ENCODE data around the gene RASSF8.

The RASSF8 gene

GRCh38 chr12:25932971-25933370 lies 25.5 kb upstream of the RASSF8 start:
- no peak for TF ChIP-seq CTCF (IDR thresholded peaks at IDR 0.05; ENCODE audit: low read depth, low read length, missing control alignments)
- H3K4me3 ChIP-seq (replicated peaks; ENCODE audit: low read depth, low read length): no peak overlapping the region
- DNase-seq (ENCODE audit: extremely low read depth, low read depth): no peak

GRCh38 chr12:25934456-25934855 lies 24.0 kb upstream of the RASSF8 start:
- no peak overlapping the region for H3K4me3 ChIP-seq (replicated peaks; ENCODE audit: low read depth, low read length)
- TF ChIP-seq CTCF (IDR thresholded peaks at IDR 0.05; ENCODE audit: low read depth, low read length, missing control alignments): no peak
- no peak for DNase-seq (ENCODE audit: extremely low read depth, low read depth)

GRCh38 chr12:25935355-25936144 lies 22.9 kb upstream of the RASSF8 start:
- DNase-seq (ENCODE audit: extremely low read depth, low read depth): no peak
- H3K4me3 ChIP-seq (replicated peaks; ENCODE audit: low read depth, low read length): no peak overlapping the region
- no peak for TF ChIP-seq CTCF (IDR thresholded peaks at IDR 0.05; ENCODE audit: low read depth, low read length, missing control alignments)

GRCh38 chr12:25937096-25937495 lies 21.4 kb upstream of the RASSF8 start:
- no peak for TF ChIP-seq CTCF (IDR thresholded peaks at IDR 0.05; ENCODE audit: low read depth, low read length, missing control alignments)
- no peak for DNase-seq (ENCODE audit: extremely low read depth, low read depth)
- H3K4me3 ChIP-seq (replicated peaks; ENCODE audit: low read depth, low read length): no peak overlapping the region

GRCh38 chr12:25938581-25938980 lies 19.9 kb upstream of the RASSF8 start:
- no peak for TF ChIP-seq CTCF (IDR thresholded peaks at IDR 0.05; ENCODE audit: low read depth, low read length, missing control alignments)
- DNase-seq (ENCODE audit: extremely low read depth, low read depth): no peak
- H3K4me3 ChIP-seq (replicated peaks; ENCODE audit: low read depth, low read length): no peak overlapping the region

- no peak for TF ChIP-seq CTCF (IDR thresholded peaks at IDR 0.05; ENCODE audit: low read depth, low read length, missing control alignments)
- no peak overlapping the region for H3K4me3 ChIP-seq (replicated peaks; ENCODE audit: low read depth, low read length)
- no peak for DNase-seq (ENCODE audit: extremely low read depth, low read depth)
Measured at GRCh38 chr12:25939606-25940005, 18.9 kb upstream of the RASSF8 start.

GRCh38 chr12:25940886-25941285 lies 17.6 kb upstream of the RASSF8 start:
- TF ChIP-seq CTCF (IDR thresholded peaks at IDR 0.05; ENCODE audit: low read depth, low read length, missing control alignments): no peak
- no peak overlapping the region for H3K4me3 ChIP-seq (replicated peaks; ENCODE audit: low read depth, low read length)
- DNase-seq (ENCODE audit: extremely low read depth, low read depth): no peak

Data from HFF-Myc (cell line).